ENCODE results near the gene CDHR2. TPM values are rescaled to one million over a fixed set of nuclear protein-coding genes. Genes with fewer than 3 reads are reported as not detected.

The CDHR2 gene
- total RNA-seq, 1 donor from 2014 or later: 0.45 TPM

- H3K36me3 Mint-ChIP-seq: peaks cover 6% of the 10 kb centered on the region
- H3K9me3 Mint-ChIP-seq: no peaks in the 10 kb centered on the region
- H3K27me3 Mint-ChIP-seq (ENCODE audit: low read depth): no peaks in the 10 kb centered on the region
- peak overlapping the region; percentile 98 for H3K4me3 Mint-ChIP-seq
- no peak for DNase-seq (ENCODE audit: low spot score in 2 of 2, unreplicated experiment in 2 of 2)
- no peak for TF ChIP-seq CTCF (IDR thresholded peaks at IDR 0.05; ENCODE audit: unreplicated experiment)
- peaks cover 40% of the 10 kb centered on the region for H3K4me1 Mint-ChIP-seq
- peak overlapping the region; percentile 100 for H3K27ac Mint-ChIP-seq
Measured at GRCh38 chr5:176535664-176536131, 13.4 kb upstream of the CDHR2 start.

GRCh38 chr5:176536132-176536901 lies 12.8 kb upstream of the CDHR2 start:
- peaks cover 43% of the 10 kb centered on the region for H3K4me1 Mint-ChIP-seq

GRCh38 chr5:176536902-176537553 lies 12.1 kb upstream of the CDHR2 start, which contains the start of gene RNF44:
TSS of gene RNF44 (minus strand) at chr5:176537402. CDS start at chr5:176532472, 4,930 bp downstream.
- no peak for TF ChIP-seq CTCF (IDR thresholded peaks at IDR 0.05; ENCODE audit: unreplicated experiment)
- Mint-ChIP-seq H3K27ac (peak within 1 kb of the TSS; percentile 100), H3K27me3 (ENCODE audit: low read depth) (no peaks in the 10 kb centered on the region), H3K4me3 (peak within 1 kb of the TSS; percentile 98), H3K9me3 (no peaks in the 10 kb centered on the region), H3K36me3 (peaks cover 4% of the 10 kb centered on the region), H3K4me1 (peaks cover 50% of the 10 kb centered on the region)
- DNase-seq (ENCODE audit: low spot score in 2 of 2, unreplicated experiment in 2 of 2): peak; percentile 96 to 99

More at GRCh38 chr5:176536132-176536901, 12.8 kb upstream of the CDHR2 start:
- TF ChIP-seq CTCF (IDR thresholded peaks at IDR 0.05; ENCODE audit: unreplicated experiment): no peak
- Mint-ChIP-seq H3K36me3 (peaks cover 4% of the 10 kb centered on the region), H3K9me3 (no peaks in the 10 kb centered on the region), H3K27ac (peak overlapping the region; percentile 100), H3K4me3 (peak overlapping the region; percentile 98), H3K27me3 (ENCODE audit: low read depth) (no peaks in the 10 kb centered on the region)
- DNase-seq (ENCODE audit: low spot score in 2 of 2, unreplicated experiment in 2 of 2): peak; percentile 61 to 75

GRCh38 chr5:176537554-176538229 lies 11.4 kb upstream of the CDHR2 start:
- no peaks in the 10 kb centered on the region for H3K9me3 Mint-ChIP-seq
- peaks cover 4% of the 10 kb centered on the region for H3K36me3 Mint-ChIP-seq
- H3K27me3 Mint-ChIP-seq (ENCODE audit: low read depth): no peaks in the 10 kb centered on the region
- H3K4me1 Mint-ChIP-seq: peaks cover 56% of the 10 kb centered on the region
- H3K27ac Mint-ChIP-seq: peak overlapping the region; percentile 100
- TF ChIP-seq CTCF (IDR thresholded peaks at IDR 0.05; ENCODE audit: unreplicated experiment): no peak
- peak overlapping the region; percentile 98 for H3K4me3 Mint-ChIP-seq
- peak; percentile 94 to 95 for DNase-seq (ENCODE audit: low spot score in 2 of 2, unreplicated experiment in 2 of 2)

- Mint-ChIP-seq H3K4me1 (peaks cover 53% of the 10 kb centered on the region), H3K9me3 (no peaks in the 10 kb centered on the region), H3K36me3 (peaks cover 2% of the 10 kb centered on the region), H3K27ac (peak overlapping the region; percentile 100), H3K4me3 (peak overlapping the region; percentile 98), H3K27me3 (ENCODE audit: low read depth) (no peaks in the 10 kb centered on the region)
- DNase-seq (ENCODE audit: low spot score in 2 of 2, unreplicated experiment in 2 of 2): no peak
- no peak for TF ChIP-seq CTCF (IDR thresholded peaks at IDR 0.05; ENCODE audit: unreplicated experiment)
Measured at GRCh38 chr5:176538230-176538988, 10.7 kb upstream of the CDHR2 start.

Measured in mesothelial cell of epicardium (in vitro differentiated cells).